IPS-18a (cell line): ENCODE data around the gene NACC1.

Source experiments
- H3K27ac ChIP-seq: one replicate; pipeline ENCODE4 v1.5.1; 2013; ENCODE audit warnings: low read length
- H3K27me3 ChIP-seq: one replicate; pipeline ENCODE4 v1.6.1; 2013; ENCODE audit warnings: mild to moderate bottlenecking, low read length; ENCODE audit not compliant: control insufficient read depth, insufficient read depth
- H3K36me3 ChIP-seq: one replicate; pipeline ENCODE4 v1.6.1; 2013; ENCODE audit warnings: low read depth, low read length; ENCODE audit not compliant: control insufficient read depth
- H3K4me1 ChIP-seq: one replicate; pipeline ENCODE4 v1.6.1; 2013; ENCODE audit warnings: low read depth, low read length; ENCODE audit not compliant: control insufficient read depth
- H3K4me3 ChIP-seq: one replicate; pipeline ENCODE4 v1.5.1; 2013; ENCODE audit warnings: low read length
- H3K9ac ChIP-seq: one replicate; pipeline ENCODE4 v1.6.1; 2013; ENCODE audit warnings: mild to moderate bottlenecking, low read length, moderate library complexity
- H3K9me3 ChIP-seq: one replicate; pipeline ENCODE4 v1.6.1; 2013; ENCODE audit warnings: low read depth, low read length; ENCODE audit not compliant: control insufficient read depth

NACC1 gene

DNA sequence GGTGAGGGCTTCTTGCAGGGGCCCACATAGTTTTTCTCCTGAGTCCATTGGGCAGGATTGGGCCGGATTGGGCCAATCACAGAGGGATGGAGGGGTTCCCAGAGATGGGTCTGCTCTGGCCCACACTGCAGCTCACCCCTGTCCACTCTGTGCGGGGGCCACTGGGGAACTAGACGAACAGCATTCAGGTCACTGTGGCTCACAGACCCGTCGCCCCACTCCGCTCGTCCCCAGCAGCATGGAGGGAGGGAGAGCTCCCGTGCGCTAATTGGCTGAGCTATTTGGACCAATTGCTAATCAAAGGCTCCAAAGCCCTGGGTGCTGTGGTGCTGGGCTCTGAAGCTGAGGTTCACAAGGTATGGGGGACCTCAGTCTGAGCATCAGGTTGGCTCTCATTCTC is 11.3 kb downstream of the NACC1 start:
- no peaks in the 10 kb centered on the region for H3K9me3 ChIP-seq
- H3K9ac ChIP-seq, result no peak overlapping the region
- H3K36me3 ChIP-seq, result peaks cover 10% of the 10 kb centered on the region

DNA sequence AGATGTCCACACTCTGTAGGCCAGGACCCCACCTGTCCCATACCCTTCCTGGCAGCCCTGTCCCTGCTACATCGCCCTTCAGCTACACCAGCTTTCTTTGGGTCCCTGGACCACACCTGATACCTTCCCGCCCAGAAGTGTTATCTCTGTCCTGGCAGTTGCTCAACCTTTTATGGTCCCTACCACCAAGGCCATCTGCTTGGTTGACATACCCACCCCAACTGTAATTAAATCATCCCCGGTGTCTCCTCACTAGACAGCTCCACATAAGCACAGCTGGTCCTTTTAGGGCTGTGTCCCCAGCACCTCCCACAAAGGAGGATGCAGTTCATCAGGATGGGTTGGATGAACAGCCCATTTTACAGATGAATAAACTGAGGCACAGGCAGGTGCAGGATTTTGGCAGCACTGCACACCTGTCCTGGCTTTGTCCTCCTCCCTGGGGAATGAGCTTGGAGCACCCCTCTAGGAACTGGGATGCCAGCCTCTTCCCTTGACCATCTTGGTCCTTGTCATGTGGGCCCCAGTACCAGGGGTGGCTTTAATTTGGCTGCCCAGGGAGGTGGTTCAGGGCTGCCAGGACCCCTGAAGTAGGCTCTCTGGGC is 12.9 kb downstream of the NACC1 start:
- no peak overlapping the region for H3K27ac ChIP-seq
- H3K27me3 ChIP-seq, result no peaks in the 10 kb centered on the region
- H3K9me3 ChIP-seq, result no peaks in the 10 kb centered on the region
- peaks cover 20% of the 10 kb centered on the region for H3K36me3 ChIP-seq
- H3K4me3 ChIP-seq, result no peak overlapping the region
- H3K4me1 ChIP-seq, result no peaks in the 10 kb centered on the region
- H3K9ac ChIP-seq, result no peak overlapping the region

More for the DNA sequence above, 11.3 kb downstream of the NACC1 start:
- Histone ChIP-seq H3K4me3 (no peak overlapping the region), H3K4me1 (no peaks in the 10 kb centered on the region), H3K27ac (no peak overlapping the region), H3K27me3 (no peaks in the 10 kb centered on the region)

DNA sequence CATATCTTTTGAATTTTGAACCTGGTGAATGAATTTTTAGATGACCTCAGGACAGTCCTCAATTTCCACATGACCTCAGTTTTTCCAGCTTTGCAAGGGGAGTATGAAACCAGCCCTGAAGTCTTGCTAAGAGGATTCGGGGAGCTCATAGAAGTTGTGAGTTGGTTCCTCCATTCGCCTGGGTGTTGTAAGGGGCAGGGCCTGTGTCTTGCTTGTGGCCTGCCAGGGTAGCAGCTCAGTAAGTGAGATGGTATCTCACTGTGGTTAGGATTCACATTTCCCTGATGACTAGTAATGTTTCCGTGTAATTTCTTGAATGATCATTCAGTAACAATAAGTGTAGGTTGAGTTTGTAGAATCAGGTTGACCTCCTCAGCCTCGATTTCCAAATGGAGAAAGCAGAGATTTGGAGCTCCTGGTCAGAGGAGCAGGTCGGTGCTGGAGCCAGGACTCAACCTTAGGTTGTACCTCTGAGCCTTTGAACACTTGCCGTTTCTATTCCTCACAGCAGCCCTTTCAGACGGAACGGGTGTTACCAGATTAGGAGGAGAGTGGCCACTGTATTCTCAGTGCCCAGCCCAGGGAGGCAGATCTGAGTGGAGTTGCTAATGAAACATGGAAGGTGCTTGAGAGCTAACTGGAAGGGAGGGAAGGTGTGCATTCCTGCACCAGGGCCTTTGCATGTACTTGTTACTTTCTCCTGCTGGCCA is 14.6 kb downstream of the NACC1 start:
- Histone ChIP-seq H3K4me3 (no peak overlapping the region), H3K9ac (no peak overlapping the region), H3K4me1 (no peaks in the 10 kb centered on the region), H3K27ac (no peak overlapping the region), H3K27me3 (no peaks in the 10 kb centered on the region), H3K9me3 (no peaks in the 10 kb centered on the region), H3K36me3 (peaks cover 30% of the 10 kb centered on the region)

DNA sequence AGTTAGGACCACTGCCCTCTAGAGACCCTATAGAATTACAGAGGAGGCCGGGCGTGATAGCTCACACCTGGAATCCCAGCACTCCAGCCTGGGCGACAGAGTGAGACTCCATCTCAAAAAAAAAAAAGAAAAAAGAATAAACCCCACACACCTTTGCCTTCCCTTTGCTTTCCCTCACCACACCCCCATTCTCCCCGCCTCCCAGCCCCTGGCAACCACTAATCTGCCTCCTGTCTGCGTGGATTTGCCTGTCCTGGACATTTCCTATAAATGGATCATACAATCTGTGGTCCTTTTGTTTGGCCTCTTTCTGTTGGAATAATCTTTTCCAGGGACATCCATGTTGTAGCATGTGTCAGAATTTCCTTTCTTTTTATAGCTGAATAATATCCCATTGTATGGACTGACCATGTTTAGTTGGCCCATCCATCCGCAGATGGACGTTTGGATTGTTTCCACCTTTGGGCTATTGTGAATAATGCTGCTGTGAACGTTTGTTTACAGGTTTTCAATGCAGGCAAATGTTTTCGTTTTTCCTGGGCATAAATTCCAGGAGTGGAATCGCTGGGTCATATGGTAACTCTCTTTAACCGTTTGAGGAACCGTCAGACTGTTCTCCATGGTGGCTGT is 15.3 kb downstream of the NACC1 start:
- Histone ChIP-seq H3K9me3 (no peaks in the 10 kb centered on the region), H3K4me1 (no peaks in the 10 kb centered on the region), H3K9ac (no peak overlapping the region), H3K27me3 (no peaks in the 10 kb centered on the region), H3K36me3 (peaks cover 35% of the 10 kb centered on the region), H3K4me3 (no peak overlapping the region), H3K27ac (no peak overlapping the region)

- H3K9ac ChIP-seq, result no peak overlapping the region
- H3K27me3 ChIP-seq, result no peaks in the 10 kb centered on the region
- peaks cover 41% of the 10 kb centered on the region for H3K36me3 ChIP-seq
- H3K4me1 ChIP-seq, result no peaks in the 10 kb centered on the region
- no peak overlapping the region for H3K4me3 ChIP-seq
- H3K27ac ChIP-seq, result no peak overlapping the region
- H3K9me3 ChIP-seq, result no peaks in the 10 kb centered on the region
Observed at GRCh38 chr19:13134626-13135025, 16.6 kb downstream of the NACC1 start.

GRCh38 chr19:13135068-13136062 is 17.3 kb downstream of the NACC1 start:
- peaks cover 41% of the 10 kb centered on the region for H3K36me3 ChIP-seq
- no peaks in the 10 kb centered on the region for H3K9me3 ChIP-seq
- H3K4me1 ChIP-seq, result no peaks in the 10 kb centered on the region
- H3K27ac ChIP-seq, result no peak overlapping the region
- H3K27me3 ChIP-seq, result no peaks in the 10 kb centered on the region
- H3K4me3 ChIP-seq, result no peak overlapping the region
- no peak overlapping the region for H3K9ac ChIP-seq

DNA sequence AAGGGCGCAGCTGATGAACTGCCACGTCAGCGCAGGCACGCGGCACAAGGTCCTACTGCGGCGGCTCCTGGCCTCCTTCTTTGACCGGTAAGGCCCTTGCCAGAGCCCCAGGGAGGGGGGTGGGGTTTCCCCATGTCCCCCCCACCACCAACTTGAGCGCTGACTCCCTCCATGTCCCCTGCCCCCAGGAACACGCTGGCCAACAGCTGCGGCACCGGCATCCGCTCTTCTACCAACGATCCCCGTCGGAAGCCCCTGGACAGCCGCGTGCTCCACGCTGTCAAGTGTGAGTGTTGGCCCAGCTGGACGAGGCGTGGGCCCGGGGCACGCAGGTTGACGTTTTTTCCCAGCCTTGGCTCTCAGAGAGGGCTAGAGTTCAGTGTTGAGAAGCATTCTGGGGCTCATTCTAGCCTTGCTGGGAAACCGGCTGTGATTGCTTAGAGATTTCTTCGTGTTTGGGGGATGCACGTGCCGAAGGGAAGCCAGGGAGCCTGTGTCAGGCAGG is 19.3 kb downstream of the NACC1 start:
- no peak overlapping the region for H3K4me3 ChIP-seq
- no peak overlapping the region for H3K27ac ChIP-seq
- no peaks in the 10 kb centered on the region for H3K27me3 ChIP-seq
- H3K9me3 ChIP-seq, result no peaks in the 10 kb centered on the region
- no peak overlapping the region for H3K9ac ChIP-seq
- H3K4me1 ChIP-seq, result no peaks in the 10 kb centered on the region
- H3K36me3 ChIP-seq, result peaks cover 41% of the 10 kb centered on the region

DNA sequence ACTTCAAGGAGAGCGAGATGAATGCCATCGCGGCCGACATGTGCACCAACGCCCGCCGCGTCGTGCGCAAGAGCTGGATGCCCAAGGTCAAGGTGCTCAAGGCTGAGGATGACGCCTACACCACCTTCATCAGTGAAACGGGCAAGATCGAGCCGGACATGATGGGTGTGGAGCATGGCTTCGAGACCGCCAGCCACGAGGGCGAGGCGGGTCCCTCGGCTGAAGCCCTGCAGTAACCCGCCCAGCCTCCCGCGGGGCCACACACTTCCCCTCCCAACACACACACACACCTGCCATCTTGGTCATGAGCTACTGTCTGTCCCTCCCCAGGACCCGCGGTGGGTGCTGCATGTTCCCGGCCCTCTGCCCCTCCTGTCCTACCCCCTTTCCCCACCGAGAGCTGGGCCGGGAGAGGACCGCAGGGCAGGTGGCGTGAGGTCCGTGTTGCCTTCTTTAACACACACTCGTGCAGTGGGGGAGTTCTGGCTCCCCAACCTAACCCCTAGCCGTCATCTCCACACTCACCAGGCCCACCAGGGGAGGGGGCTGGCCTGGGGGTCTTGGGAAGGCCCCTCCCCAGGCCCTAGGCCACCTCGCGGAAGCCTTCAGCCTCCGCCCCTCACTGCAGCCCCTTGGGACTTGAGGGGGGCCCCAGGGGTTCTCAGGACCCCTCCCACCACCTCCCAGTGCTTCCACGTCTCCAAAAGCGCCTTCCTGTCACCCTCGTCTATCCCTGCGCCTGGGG is 20.3 kb downstream of the NACC1 start:
- no peak overlapping the region for H3K9ac ChIP-seq
- H3K36me3 ChIP-seq, result peaks cover 41% of the 10 kb centered on the region
- no peaks in the 10 kb centered on the region for H3K27me3 ChIP-seq
- no peak overlapping the region for H3K4me3 ChIP-seq
- H3K27ac ChIP-seq, result no peak overlapping the region
- H3K9me3 ChIP-seq, result no peaks in the 10 kb centered on the region
- H3K4me1 ChIP-seq, result no peaks in the 10 kb centered on the region

- no peaks in the 10 kb centered on the region for H3K27me3 ChIP-seq
- H3K9ac ChIP-seq, result no peak overlapping the region
- H3K36me3 ChIP-seq, result peaks cover 41% of the 10 kb centered on the region
- no peak overlapping the region for H3K4me3 ChIP-seq
- H3K27ac ChIP-seq, result no peak overlapping the region
- no peaks in the 10 kb centered on the region for H3K4me1 ChIP-seq
- no peaks in the 10 kb centered on the region for H3K9me3 ChIP-seq
Observed at GRCh38 chr19:13138916-13139198, 20.8 kb downstream of the NACC1 start.

DNA sequence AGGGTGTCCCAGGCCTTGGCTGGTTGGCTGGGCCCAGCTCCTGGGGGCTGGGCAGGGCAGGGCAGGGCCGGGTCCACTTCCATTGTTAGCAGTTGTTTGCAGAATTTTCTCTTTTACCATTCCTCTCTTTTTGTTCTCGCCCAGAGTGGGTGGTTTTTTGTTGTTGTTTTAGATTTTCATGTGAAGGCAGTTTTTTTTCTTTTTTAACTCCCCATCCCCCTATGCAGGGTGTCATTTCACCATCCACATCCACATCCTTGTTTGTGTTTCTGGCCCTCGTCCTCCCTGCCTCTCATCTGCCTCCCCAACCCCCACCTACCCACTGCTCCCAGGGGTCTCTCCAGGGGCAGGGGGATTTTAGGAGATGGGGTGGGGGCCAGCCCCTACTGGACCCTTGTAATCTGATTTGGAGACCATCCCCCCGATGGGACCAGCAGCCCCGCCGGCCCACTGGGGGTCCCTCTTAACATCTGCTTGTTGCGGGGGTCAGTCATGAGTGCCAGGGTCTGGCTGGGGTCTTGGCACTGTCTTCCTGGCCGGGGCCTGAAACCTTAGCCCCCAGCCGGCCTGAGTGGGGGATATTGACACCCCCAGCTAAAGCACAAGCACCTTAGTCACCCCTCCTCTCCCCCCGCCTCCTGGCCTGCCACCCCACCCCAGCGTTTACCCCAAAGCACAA is 21.7 kb downstream of the NACC1 start:
- Histone ChIP-seq H3K9ac (no peak overlapping the region), H3K4me1 (no peaks in the 10 kb centered on the region), H3K27me3 (no peaks in the 10 kb centered on the region), H3K4me3 (no peak overlapping the region), H3K9me3 (no peaks in the 10 kb centered on the region), H3K27ac (no peak overlapping the region), H3K36me3 (peaks cover 43% of the 10 kb centered on the region)
